Lower lobe of right lung (tissue), 2 donors: ENCODE measurements around the gene FBXO10. TPM values are rescaled to one million over a fixed set of nuclear protein-coding genes. Genes with fewer than 3 reads are reported as not detected.
"Not testable (repeated sequence)": the region's sequence is repeated elsewhere in the genome, so short reads cannot be mapped to it uniquely, and the experiment has no call there.

Source experiments
- ATAC-seq, 2 donors: fragments of 200-7000 bp; cut with Tn5 transposase; one replicate each; pipeline ENCODE4 v1.9.1; 2020 to 2022; ENCODE audit warnings: mild to moderate bottlenecking in 2 of 2, moderate library complexity in 2 of 2
- DNase-seq: peaks from one replicate; pipeline ENCODE4 v3.0.0-alpha.2; 2020
- H3K27ac ChIP-seq: fragments of 200-600 bp; one replicate; pipeline ENCODE4 v1.8.0; 2022
- H3K27me3 ChIP-seq: fragments of 200-600 bp; one replicate; pipeline ENCODE4 v1.8.0; 2022; ENCODE audit warnings: low read depth
- H3K36me3 ChIP-seq: fragments of 200-600 bp; one replicate; pipeline ENCODE4 v1.8.0; 2022; ENCODE audit warnings: mild to moderate bottlenecking
- H3K4me1 ChIP-seq: fragments of 200-600 bp; one replicate; pipeline ENCODE4 v1.8.0; 2022
- H3K4me3 ChIP-seq: fragments of 200-600 bp; one replicate; pipeline ENCODE4 v1.8.0; 2022; ENCODE audit warnings: mild to moderate bottlenecking
- H3K9me3 ChIP-seq: fragments of 200-600 bp; one replicate; pipeline ENCODE4 v1.8.0; 2022
- CTCF ChIP-seq: fragments of 200-600 bp; IDR thresholded peaks from one replicate; pipeline ENCODE4 v1.8.0; 2022; ENCODE audit warnings: antibody characterized with exemption, mild to moderate bottlenecking
- intact Hi-C: fragments of 100-400 bp; cut with DNase I; formaldehyde crosslinking; loops from one replicate; pipeline ENCODE4 v1.11.0; 2022
- total RNA-seq: library from RNA; stranded (reverse); fragmentation: NEBNext Ultra II Directional; extraction: Animal tissue kit (Norgen Biotek cat#: 25700); gene quantifications from one replicate; pipeline ENCODE4 v1.2.1, GENCODE V29; 2021
- donor health status: DM: no; HTN: yes; CAD: no; lungs with severe emphysema.

The FBXO10 gene
- total RNA-seq, 1 donor from 2014 or later: 10.2 TPM

GRCh38 chr9:37512437-37512836, 63.7 kb downstream of the FBXO10 start:
- H3K27me3 ChIP-seq: no peaks in the 10 kb centered on the region
- H3K9me3 ChIP-seq: no peaks in the 10 kb centered on the region
- H3K36me3 ChIP-seq: peaks cover 18% of the 10 kb centered on the region
- no peak for TF ChIP-seq CTCF
- H3K4me1 ChIP-seq: no peaks in the 10 kb centered on the region
- ATAC-seq (no peak), DNase-seq (no peak)
- H3K27ac ChIP-seq: no peak overlapping the region
- intact Hi-C loops: no loop called here
- no peak overlapping the region for H3K4me3 ChIP-seq

- H3K9me3 ChIP-seq: no peaks in the 10 kb centered on the region
- H3K4me3 ChIP-seq: no peak overlapping the region
- DNase-seq (no peak), ATAC-seq (no peak)
- no peaks in the 10 kb centered on the region for H3K27me3 ChIP-seq
- intact Hi-C loops: no loop called here
- H3K4me1 ChIP-seq: no peaks in the 10 kb centered on the region
- no peak for TF ChIP-seq CTCF
- H3K36me3 ChIP-seq: peaks cover 18% of the 10 kb centered on the region
- H3K27ac ChIP-seq: no peak overlapping the region
These were observed 64.9 kb downstream of the FBXO10 start for GRCh38 chr9:37511016-37512010.

- H3K9me3 ChIP-seq, DNase-seq, H3K27me3 ChIP-seq, H3K4me3 ChIP-seq, H3K4me1 ChIP-seq, intact Hi-C loops, ATAC-seq, H3K27ac ChIP-seq: not testable (repeated sequence)
- H3K36me3 ChIP-seq: peaks cover 12% of the 10 kb centered on the region
These were observed 66.1 kb downstream of the FBXO10 start for GRCh38 chr9:37510053-37510452.

- no peak for TF ChIP-seq CTCF
- intact Hi-C loops: no loop called here
- no peaks in the 10 kb centered on the region for H3K4me1 ChIP-seq
- no peaks in the 10 kb centered on the region for H3K27me3 ChIP-seq
- peaks cover 17% of the 10 kb centered on the region for H3K36me3 ChIP-seq
- no peak for ATAC-seq
- no peaks in the 10 kb centered on the region for H3K9me3 ChIP-seq
- no peak for DNase-seq
- H3K4me3 ChIP-seq: no peak overlapping the region
- no peak overlapping the region for H3K27ac ChIP-seq
These were observed 66.6 kb downstream of the FBXO10 start for GRCh38 chr9:37509536-37509935.

- Histone ChIP-seq H3K27ac (no peak overlapping the region), H3K4me3 (no peak overlapping the region), H3K36me3 (peaks cover 24% of the 10 kb centered on the region), H3K4me1 (no peaks in the 10 kb centered on the region), H3K9me3 (no peaks in the 10 kb centered on the region), H3K27me3 (no peaks in the 10 kb centered on the region)
- ATAC-seq (peak in 1 of 2 donors; percentile 49), DNase-seq (no peak)
- TF ChIP-seq CTCF: no peak
- intact Hi-C loops: no loop called here
These were observed 67.4 kb downstream of the FBXO10 start for GRCh38 chr9:37508834-37509206.
